HG03521 (cell line): ENCODE results near the gene RABEP1.
A peak's percentile ranks its signal among the peaks of the same experiment; 100 is the strongest.
"Not testable (repeated sequence)": the region's sequence is repeated elsewhere in the genome, so short reads cannot be mapped to it uniquely, and the experiment has no call there.

ENCODE experiments used
- ATAC-seq: cut with Tn5 transposase; IDR thresholded peaks from one replicate; pipeline ENCODE4 v1.9.1; 2021; ENCODE audit warnings: mild to moderate bottlenecking, moderate library complexity; ENCODE audit not compliant: unreplicated experiment

Gene RABEP1, protein sequence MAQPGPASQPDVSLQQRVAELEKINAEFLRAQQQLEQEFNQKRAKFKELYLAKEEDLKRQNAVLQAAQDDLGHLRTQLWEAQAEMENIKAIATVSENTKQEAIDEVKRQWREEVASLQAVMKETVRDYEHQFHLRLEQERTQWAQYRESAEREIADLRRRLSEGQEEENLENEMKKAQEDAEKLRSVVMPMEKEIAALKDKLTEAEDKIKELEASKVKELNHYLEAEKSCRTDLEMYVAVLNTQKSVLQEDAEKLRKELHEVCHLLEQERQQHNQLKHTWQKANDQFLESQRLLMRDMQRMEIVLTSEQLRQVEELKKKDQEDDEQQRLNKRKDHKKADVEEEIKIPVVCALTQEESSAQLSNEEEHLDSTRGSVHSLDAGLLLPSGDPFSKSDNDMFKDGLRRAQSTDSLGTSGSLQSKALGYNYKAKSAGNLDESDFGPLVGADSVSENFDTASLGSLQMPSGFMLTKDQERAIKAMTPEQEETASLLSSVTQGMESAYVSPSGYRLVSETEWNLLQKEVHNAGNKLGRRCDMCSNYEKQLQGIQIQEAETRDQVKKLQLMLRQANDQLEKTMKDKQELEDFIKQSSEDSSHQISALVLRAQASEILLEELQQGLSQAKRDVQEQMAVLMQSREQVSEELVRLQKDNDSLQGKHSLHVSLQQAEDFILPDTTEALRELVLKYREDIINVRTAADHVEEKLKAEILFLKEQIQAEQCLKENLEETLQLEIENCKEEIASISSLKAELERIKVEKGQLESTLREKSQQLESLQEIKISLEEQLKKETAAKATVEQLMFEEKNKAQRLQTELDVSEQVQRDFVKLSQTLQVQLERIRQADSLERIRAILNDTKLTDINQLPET

GRCh38 chr17:5281814-5282641 is at the start of gene RABEP1:
RABEP1 (plus strand) TSS chr17:5282284; CDS start chr17:5282487, 203 bp downstream.
- peak; percentile 70 for ATAC-seq

DNA sequence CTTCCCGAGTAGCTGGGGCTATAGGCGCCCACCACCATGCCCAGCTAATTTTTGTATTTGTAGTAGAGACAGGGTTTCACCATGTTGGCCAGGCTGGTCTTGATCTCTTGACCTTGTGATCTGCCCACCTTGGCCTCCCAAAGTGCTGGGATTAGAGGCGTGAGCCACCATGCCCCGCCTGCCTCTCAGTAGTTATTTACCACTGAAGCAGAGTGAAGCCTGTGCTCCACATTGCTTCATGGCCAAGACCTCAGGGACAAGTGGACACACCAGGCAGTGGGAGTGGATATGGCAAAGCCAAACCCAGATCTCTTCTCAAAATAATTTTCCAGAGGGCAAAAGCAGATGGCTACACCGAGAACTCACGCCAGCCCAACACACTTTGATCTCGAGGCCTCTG is 48.6 kb upstream of the RABEP1 start:
- ATAC-seq: not testable (repeated sequence)

- peak; percentile 43 for ATAC-seq
Observed at GRCh38 chr17:5234645-5235576, 47.2 kb upstream of the RABEP1 start, which contains the start of gene SCIMP. SCIMP (minus strand) TSS chr17:5234860; CDS start chr17:5234755, 105 bp downstream.

DNA sequence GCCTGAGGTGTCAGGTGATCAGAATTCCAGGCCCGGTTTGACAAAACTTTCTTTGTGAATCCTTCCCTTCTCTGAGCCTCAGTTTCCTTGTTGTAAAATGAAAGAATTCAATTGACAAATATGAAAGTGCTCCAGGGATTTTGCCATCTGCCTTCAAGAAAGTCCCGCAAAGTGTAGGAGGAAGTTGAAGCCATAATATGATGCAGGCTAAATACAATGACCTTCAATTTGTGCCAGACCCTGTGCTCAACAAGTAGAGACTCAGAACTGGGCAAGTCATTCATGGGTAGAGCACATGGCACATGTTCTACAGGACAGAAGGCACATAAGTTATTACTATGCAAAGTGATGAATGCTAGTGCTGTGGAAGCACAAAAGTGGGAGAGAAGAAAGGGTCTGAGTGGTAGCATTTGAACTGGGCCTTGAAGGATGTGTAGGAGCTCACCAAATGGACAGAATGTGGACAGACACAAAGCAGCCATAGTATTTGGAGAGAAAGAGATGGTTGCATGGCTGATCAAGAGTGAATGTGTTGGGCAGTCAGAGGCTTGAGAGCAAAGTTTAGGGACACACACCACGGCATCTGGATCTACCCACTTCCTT is 45.0 kb upstream of the RABEP1 start:
- no peak for ATAC-seq

- ATAC-seq: no peak
Observed at GRCh38 chr17:5237541-5238016, 44.5 kb upstream of the RABEP1 start.

DNA sequence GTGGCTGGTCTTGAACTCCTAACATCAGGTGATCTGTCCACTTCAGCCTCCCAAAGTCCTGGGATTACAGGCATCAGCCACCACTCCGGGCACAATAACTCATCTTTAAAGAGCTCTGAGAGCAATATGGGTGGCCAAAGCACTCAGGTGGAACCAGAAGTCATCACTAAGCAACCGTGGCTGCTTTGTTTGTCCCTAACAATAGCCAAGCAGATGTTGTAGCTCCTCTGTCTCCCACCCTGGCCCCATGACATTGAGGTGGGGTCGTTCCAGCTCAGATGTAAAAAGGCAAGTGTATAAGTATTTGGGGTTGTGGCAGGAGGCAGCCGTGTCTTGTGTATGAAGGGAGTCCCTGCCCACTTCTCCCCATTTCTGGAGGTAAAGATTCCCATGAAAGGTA is 43.8 kb upstream of the RABEP1 start:
- no peak for ATAC-seq

- not testable (repeated sequence) for ATAC-seq
Observed at GRCh38 chr17:5239769-5240168, 42.3 kb upstream of the RABEP1 start.

DNA sequence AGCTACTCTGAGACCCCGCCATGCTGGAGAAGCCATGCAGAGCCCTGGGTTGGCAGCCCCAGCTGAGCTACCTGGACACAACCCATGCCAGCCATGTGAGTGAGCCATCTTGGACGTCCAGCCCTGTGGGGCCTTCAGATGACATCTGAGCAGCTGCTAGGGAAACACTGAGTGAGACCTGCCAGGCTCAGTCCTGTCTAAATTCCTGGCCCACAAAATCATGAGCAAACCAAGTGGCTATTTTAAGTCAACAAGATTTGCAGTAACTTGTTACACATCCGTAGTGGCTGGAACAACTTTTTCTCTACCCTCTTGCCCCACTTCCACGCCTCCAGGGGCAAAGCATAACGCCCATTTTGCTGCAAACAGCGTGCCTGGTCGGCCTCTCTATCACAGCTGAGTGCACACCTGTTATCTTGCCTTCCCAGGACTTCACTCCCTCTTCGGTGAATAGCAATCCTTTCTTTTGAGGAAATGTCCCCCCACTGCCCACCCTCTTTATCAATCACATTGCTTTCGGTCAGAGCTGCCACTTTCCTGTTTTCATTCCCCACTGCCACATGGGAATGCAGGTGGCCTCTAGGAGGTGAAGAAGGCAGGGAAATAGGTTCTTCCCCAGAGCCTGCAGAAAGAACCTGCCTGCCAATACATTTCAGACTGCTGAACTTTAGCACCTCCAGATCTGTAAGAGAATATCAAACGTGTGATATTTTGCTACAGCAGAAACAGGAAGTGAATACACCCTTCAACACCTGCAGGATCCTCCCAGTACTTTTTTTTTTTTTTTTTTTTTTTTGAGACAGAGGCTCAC is 40.0 kb upstream of the RABEP1 start:
- ATAC-seq: no peak

DNA sequence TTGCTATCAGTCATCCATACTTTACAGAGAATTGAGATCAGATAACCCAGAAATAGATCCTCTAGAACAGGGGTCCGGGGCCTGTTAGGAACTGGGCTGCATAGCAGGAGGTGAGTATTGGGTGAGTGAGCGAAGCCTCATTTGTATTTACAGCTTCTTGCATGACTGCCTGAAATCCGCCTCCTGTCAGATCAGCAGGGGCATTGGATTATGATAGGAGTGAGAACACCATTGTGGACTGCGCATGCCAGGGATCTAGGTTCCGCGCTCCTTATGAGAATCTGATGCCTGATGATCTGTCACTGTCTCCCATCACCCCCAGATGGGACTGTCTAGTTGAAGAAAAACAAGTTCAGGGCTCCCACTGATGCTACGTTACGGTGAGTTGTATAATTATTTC is 34.5 kb upstream of the RABEP1 start:
- ATAC-seq: no peak

DNA sequence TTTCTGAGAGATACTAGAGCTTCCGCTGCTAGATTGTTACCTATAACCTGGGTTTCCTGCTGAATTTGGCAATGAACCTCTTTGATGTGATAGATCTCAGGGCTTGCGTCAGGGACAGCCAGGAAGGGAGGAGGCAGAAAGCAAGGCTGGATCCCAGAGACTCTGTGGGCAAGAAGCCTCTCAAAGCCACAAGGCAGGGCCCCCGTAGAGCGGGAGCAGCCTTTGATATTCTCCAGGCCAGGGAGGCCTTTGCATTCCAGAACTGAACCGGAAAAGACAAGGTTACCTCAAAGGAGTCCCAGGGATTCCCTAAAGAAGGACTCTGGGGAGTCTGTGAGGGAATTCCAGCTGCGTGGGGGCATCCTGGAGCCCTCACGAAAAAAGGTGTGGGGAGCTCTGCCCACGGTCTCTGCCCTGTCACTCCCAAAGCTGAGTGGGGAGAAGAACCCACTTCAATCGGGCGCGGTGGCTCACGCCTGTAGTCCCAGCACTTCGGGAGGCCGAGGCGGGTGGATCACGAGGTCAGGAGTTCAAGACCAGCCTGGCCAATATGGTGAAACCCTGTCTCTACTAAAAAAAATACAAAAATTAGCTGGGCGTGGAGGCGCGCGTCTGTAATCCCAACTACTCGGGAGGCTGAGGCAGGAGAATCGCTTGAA is 33.1 kb upstream of the RABEP1 start:
- no peak for ATAC-seq

DNA sequence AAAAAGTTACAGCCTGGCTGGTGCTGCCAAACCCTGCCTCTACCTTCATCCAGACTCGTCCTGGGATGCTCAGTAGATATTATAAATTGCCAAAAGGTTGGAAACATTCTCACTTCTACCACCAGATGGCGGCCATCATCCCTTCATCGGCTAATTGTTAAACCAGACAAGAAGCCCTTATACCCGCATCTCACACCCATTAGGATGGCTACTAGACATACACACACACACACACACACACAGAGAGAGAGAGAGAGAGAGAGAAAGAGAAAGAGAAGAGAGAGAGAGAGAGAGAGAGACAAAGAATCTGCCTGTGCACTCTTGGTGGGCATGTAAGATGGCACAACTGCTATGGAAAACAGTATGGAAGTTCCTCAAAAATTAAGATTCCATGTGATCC is 32.5 kb upstream of the RABEP1 start:
- ATAC-seq: no peak

- ATAC-seq: no peak
Observed at GRCh38 chr17:5254414-5254813, 27.7 kb upstream of the RABEP1 start.

DNA sequence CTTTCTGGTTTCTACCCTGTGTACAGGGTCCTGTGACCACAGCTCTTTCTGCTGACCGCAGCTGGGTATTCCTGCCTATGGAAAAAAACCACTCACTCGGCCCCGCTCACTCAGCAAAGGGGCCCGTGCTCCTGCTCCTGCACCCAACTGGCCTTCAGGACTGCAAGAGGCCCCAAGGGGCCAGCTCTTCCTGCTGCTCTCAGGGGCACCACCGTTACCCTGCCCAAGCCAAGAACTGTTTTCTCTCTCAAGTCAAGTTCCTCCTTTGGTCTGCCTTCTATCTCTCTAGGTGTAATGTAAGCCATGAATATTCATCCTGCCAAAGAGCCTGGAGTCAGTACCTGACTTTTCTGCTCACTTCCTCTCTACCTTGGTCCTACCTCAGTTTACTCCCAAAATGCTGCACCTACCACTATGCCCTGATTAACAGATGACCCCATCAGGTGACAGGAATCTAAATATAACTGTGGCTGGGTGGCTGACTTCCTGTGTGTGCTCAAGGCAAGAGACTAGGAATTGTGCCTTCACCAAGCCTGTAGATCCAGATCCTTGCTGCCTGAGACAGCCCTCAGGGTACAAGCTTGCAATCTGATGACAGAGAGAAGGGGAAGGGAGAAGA is 27.1 kb upstream of the RABEP1 start:
- no peak for ATAC-seq

DNA sequence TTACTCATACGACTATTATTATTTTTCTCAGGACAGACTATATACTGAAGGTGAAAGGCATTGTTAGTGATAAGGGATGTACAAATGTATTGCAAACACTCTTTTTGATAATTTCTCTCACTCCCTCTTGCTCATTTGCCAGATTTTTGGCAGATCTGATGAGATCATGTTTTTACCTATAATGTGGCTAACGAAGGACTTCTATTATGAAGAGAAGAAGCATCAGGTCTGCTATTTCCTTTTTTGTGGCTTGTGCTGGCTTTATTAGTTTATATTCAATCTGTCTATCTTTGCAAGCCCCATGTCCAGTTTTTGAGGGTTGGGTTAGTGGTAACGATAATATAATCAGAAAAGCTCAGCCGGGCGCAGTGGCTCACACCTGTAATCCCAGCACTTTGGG is 25.0 kb upstream of the RABEP1 start:
- ATAC-seq: no peak

GRCh38 chr17:5260542-5260941 is 21.5 kb upstream of the RABEP1 start:
- no peak for ATAC-seq

- ATAC-seq: no peak
Observed at GRCh38 chr17:5262416-5262991, 19.6 kb upstream of the RABEP1 start.

- no peak for ATAC-seq
Observed at GRCh38 chr17:5263441-5263840, 18.6 kb upstream of the RABEP1 start.
